Endothelial cell of hepatic sinusoid (primary cell): ENCODE results near the gene HOMER1.
"Not testable (repeated sequence)": the region's sequence is repeated elsewhere in the genome, so short reads cannot be mapped to it uniquely, and the experiment has no call there.

Source experiments
- in situ Hi-C: cut with HindIII; loops from 2 replicates; pipeline ENCODE4 v1.10.0; 2017; ENCODE audit warnings: low sequenced_read_pairs

Gene HOMER1

DNA sequence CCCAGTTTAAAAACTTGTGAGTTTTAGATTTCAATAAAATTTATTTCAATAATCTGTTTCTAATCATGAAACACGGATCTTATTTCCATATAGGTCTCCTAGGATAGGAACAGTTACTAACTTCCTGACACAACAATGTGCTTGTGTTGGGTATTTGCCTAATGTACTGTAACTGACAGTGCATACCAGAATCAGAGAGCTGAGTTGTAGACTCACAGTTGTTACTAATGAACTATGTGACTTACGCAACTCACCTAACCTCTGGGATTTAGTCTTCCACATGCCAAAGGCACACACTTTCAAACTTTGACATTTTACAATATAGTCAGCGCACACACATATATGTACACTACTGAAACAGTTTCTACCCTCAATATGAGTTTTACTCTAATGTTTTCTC, 77.7 kb downstream of the HOMER1 start:
- in situ Hi-C loops, result no loop called here

- in situ Hi-C loops, result no loop called here
These were observed 83.7 kb downstream of the HOMER1 start for GRCh38 chr5:79430196-79430595.

DNA sequence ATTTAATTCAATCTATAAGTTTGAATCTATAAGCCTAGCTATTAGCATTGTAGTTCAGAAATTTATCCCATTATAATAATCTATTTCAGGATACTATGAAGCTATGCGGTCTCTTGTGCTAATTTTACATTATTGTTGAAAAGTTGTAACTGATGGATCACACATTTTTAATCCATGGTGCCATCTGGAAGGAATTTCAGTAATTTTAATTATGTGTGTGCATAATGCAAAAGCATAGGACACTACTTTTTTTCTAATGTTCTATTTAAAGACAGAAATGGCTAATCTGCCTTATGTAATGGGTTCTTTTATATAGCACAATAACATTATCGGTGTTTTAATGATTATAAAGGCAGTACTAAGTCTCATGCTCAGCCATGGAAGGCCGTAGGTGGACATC, 90.6 kb downstream of the HOMER1 start:
- in situ Hi-C loops, result no loop called here

DNA sequence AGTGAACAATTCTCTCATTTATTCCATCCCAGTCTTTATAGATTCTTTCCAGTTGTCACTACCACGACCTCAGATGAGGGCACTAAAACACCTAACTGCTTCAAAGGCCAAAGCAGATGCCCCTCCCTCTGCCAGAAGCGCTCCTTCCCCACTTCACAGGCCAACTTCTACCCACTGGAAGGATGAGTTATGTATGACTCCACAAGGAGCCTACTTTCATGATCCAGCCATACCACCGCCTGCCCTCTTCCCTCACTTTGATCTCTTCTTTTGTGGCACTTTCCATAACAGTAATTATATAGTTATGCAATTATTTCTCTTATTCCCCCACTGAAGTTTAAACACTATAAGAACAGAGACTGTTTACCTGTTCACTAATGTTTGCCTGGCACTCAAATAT, 93.7 kb downstream of the HOMER1 start:
- in situ Hi-C loops, result no loop called here

DNA sequence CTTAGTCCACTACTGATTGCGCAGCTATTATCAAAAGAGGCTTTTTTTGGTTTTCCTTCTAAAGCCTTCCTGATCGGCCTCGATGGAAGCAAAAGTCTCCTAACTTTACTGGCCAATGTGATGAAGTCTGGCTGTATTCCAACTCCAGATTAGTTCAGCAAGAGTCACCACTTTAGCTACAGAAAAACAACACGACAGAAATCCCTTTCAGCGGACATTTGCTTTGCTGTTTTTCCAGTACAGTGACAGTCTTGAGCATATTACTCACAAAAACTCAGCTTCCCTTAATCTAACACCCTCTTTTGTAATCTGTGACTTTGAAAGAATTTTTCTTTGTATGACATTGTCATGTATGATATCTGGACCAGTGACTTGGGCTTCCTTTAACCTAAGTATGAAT, 95.7 kb downstream of the HOMER1 start:
- in situ Hi-C loops, result no loop called here

DNA sequence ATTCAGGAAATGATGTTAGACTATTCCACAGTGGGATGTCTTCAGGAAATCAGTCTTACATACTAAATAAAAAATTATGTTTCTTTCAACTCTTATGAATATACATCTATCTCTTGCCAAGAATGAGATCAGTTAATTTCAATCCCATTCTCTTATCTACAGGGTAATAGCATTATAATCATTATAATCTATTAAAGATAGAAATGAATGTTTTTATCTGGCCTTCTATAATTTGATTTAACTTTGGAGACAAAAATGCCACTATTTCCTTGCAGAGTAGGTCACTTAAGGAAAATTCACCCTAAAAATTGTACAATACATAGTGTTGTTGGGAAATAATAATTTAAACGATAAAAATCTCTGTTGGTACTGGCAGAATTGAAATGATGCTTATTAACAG, 96.4 kb downstream of the HOMER1 start:
- in situ Hi-C loops, result no loop called here

GRCh38 chr5:79416499-79416898, 97.4 kb downstream of the HOMER1 start:
- in situ Hi-C loops, result no loop called here

DNA sequence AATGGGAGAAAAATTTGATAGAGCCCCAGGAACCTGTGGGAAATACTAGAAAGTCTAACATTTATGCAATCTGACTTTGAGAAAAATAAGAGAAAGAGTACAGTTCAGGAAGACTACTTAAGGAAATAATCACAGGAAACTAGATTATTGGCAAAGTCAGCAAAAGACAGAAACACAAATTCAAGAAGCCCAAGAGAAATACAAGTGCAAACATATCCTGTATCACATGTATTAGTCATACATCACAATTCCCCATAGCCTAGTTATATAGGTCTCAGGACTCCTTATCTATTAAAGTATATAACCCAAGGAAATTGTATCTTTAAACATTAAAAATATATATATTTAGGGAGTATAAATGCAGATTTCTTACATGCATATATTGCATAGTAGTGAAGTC, 100.8 kb downstream of the HOMER1 start:
- in situ Hi-C loops, result no loop called here

GRCh38 chr5:79408028-79408427, 105.9 kb downstream of the HOMER1 start:
- in situ Hi-C loops, result no loop called here

- in situ Hi-C loops, result no loop called here
These were observed 106.3 kb downstream of the HOMER1 start for GRCh38 chr5:79407591-79407990.

DNA sequence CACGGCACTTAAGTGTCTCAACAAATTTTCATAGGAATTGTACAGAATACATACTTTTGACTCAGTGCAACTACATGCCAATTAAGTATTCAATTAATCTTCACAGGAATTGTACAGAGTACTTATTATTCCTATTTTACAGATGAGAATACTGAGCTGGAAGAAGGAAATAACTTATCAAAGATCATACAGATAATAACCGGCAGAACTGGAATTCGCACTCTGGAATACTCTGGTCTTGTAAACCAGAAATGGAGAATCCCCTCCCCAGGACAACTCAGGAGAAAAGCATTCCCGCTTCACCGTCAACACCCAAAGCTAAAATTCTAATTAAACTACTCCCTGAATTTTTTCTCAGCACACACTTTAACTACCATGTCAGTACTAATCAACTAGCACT, 112.7 kb downstream of the HOMER1 start:
- in situ Hi-C loops, result no loop called here

DNA sequence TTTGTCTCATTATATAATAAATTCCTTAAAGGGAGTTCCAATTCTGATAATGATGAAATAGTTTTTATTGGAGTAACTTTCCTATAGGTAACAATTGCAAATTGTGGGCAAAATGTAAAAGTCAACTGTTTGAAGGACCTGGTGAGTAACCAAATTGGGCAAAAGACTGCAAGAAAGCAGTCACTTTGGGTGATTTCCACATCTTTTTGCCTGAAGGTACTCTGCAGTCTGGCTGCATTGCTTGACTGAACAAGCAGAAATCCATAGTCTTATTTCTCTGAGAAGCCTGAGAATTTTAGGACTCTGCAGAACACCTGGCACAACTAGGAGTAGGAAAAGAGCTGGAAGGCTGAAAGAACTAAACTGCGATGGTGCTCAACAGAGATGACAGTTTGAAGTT, 114.9 kb downstream of the HOMER1 start:
- in situ Hi-C loops, result loop anchor here (5.0 to 10.0 kb wide), 3 partner anchors 53 to 94 kb away; no protein-coding TSS in a partner anchor

DNA sequence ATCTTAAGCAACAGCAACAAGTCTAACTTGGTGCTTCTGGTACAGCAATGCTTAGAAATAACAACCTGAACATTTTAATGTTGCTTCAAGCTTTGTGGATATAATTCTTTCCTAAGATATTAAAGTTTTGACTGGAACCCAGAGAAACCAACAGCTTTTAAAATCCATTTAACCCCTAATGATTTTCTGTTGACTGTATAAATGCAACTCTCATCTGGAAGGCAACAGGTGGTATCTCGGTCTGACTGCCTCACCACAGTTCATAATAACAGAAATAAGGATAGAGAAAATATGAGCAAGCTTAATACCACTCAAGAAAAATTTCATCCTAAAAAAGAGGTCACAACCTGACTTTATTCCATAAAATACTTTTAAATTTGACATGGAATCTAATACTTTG, 116.9 kb downstream of the HOMER1 start:
- in situ Hi-C loops, result loop anchor here (5.0 to 10.0 kb wide), 3 partner anchors 55 to 92 kb away; no protein-coding TSS in a partner anchor

DNA sequence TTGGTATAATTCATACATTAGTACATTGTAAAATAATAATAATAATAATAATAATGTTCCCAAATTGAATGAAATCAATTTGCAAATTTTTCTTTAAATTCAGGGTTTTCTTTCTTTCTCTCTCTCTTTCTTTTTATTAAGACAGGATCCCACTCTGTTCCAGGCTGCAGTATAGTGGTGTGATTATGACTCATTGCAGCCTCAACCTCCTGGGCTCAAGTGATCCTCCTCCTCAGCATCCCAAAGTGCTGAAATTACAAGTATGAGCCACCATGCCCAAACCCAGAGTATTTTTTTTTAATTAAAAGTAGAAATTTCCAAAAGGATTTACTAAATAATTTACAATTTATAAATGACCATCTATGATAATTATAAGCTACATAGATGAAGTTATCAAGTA, 117.7 kb downstream of the HOMER1 start:
- in situ Hi-C loops, result loop anchor here (5.0 to 10.0 kb wide), 3 partner anchors 56 to 91 kb away; no protein-coding TSS in a partner anchor

DNA sequence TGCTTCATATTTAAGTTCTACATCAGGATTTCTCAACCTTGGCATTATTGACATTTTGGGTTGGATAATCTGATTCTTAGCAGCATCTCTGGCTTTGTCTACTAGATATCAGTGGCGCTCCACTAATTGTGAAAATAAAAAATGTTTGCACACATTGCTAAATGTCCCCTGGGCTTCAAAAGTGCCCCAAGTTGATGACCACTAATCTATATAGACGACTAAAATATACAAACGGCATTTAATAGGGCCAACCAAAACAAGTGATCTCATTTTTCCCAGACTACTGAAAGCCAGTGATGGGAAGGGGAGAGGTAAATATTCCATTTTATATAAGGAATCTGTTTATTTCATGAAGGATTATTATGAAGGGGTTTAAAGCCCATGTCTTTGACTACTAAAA, 118.6 kb downstream of the HOMER1 start:
- in situ Hi-C loops, result loop anchor here (5.0 to 10.0 kb wide), 3 partner anchors 57 to 90 kb away; no protein-coding TSS in a partner anchor

- in situ Hi-C loops, result loop anchor here (10.0 kb wide), 1 partner anchor 88 kb away; no protein-coding TSS in a partner anchor
These were observed 121.2 kb downstream of the HOMER1 start for GRCh38 chr5:79392776-79393175.

- in situ Hi-C loops, result no loop called here
These were observed 127.3 kb downstream of the HOMER1 start for GRCh38 chr5:79386679-79387078.

GRCh38 chr5:79385126-79385525, 128.8 kb downstream of the HOMER1 start:
- in situ Hi-C loops, result not testable (repeated sequence)

- in situ Hi-C loops, result no loop called here
These were observed 135.3 kb downstream of the HOMER1 start for GRCh38 chr5:79378510-79379186.

- in situ Hi-C loops, result no loop called here
These were observed 156.5 kb downstream of the HOMER1 start for GRCh38 chr5:79357398-79357797.

- in situ Hi-C loops, result no loop called here
These were observed 164.1 kb downstream of the HOMER1 start for GRCh38 chr5:79349881-79350280.

DNA sequence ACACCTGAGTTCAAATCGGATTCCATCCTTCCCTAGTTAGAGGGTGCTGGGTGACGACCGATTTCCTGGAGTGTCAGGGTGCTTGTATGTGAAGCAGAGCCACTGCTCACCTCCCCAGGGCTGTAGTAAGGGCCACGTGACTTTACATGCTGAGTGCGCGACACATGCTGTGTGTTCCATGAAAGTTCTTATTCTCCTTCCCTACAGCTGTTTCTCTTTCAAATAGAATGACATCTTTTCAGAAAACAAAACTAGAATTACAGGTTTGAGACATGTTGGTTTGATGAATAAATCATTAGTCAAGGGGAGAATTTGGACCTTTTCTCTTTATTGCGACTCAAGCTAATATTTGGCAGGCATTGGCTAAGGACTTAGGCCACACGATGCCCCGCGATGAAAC, 164.9 kb downstream of the HOMER1 start:
- in situ Hi-C loops, result no loop called here

GRCh38 chr5:79346420-79346824, 167.5 kb downstream of the HOMER1 start:
- in situ Hi-C loops, result no loop called here
